GM12878 (cell line): ENCODE results near the gene FAM83D. TPM values are rescaled to one million over a fixed set of nuclear protein-coding genes. Genes with fewer than 3 reads are reported as not detected.

Experiments
- ASH2L ChIP-seq: fragments of 300-600, 200-600 bp; sonication (generic); IDR thresholded peaks from 2 replicates; pipeline ENCODE4 v1.6.1; 2017; ENCODE audit warnings: low read depth, mild to moderate bottlenecking, borderline replicate concordance
- GABPA ChIP-seq: IDR thresholded peaks from 2 replicates; pipeline ENCODE4 v1.6.1; 2014; ENCODE audit warnings: antibody characterized with exemption, low read depth, mild to moderate bottlenecking, inconsistent platforms
- JUNB ChIP-seq: IDR thresholded peaks from 2 replicates; pipeline ENCODE4 v1.6.1; 2016; ENCODE audit warnings: antibody characterized with exemption, mild to moderate bottlenecking
- MEF2B ChIP-seq: fragments of 450-650 bp; IDR thresholded peaks from 2 replicates; pipeline ENCODE4 v1.6.1; 2018; ENCODE audit warnings: mild to moderate bottlenecking, moderate library complexity; ENCODE audit not compliant: partially characterized antibody, poor library complexity, severe bottlenecking
- NBN ChIP-seq: fragments of 450-650 bp; IDR thresholded peaks from 2 replicates; pipeline ENCODE4 v1.6.1; 2016
- NFIC ChIP-seq: IDR thresholded peaks from 2 replicates; pipeline ENCODE4 v1.6.1; 2012; ENCODE audit warnings: low read depth, mild to moderate bottlenecking, inconsistent platforms, low read length, moderate library complexity
- NFYA ChIP-seq: IDR thresholded peaks from 2 replicates; pipeline ENCODE4 v1.6.1; 2011; ENCODE audit warnings: low read depth, mild to moderate bottlenecking, low read length, improper control_type of control experiment, borderline replicate concordance
- NR2C2 ChIP-seq: IDR thresholded peaks from 2 replicates; pipeline ENCODE4 v1.6.1; 2011; ENCODE audit warnings: borderline replicate concordance, low read depth; ENCODE audit not compliant: control insufficient read depth, insufficient read length
- PAX5 ChIP-seq: IDR thresholded peaks from 2 replicates; pipeline ENCODE4 v1.6.1; 2011; ENCODE audit warnings: low read depth, low read length, borderline replicate concordance
- POLR2AphosphoS2 ChIP-seq: IDR thresholded peaks from 2 replicates; pipeline ENCODE4 v1.6.1; 2011; ENCODE audit warnings: low read depth, mild to moderate bottlenecking, low read length, improper control_type of control experiment, moderate library complexity
- RAD51 ChIP-seq: fragments of 450-650 bp; IDR thresholded peaks from 2 replicates; pipeline ENCODE4 v1.6.1; 2016; ENCODE audit warnings: moderate library complexity, mild to moderate bottlenecking, inconsistent platforms
- RCOR1 ChIP-seq: conservative IDR thresholded peaks from 2 replicates; pipeline ENCODE4 v1.6.1; 2012; ENCODE audit warnings: low read depth, low read length, improper control_type of control experiment
- RUNX3 ChIP-seq: IDR thresholded peaks from 2 replicates; pipeline ENCODE4 v1.6.1; 2012; ENCODE audit warnings: low read length, inconsistent platforms
- SMC3 ChIP-seq: IDR thresholded peaks from 2 replicates; pipeline ENCODE4 v1.6.1; 2011; ENCODE audit warnings: low read length, improper control_type of control experiment, borderline replicate concordance
- TCF12 ChIP-seq: IDR thresholded peaks from 2 replicates; pipeline ENCODE4 v1.6.1; 2011; ENCODE audit warnings: low read depth, mild to moderate bottlenecking, low read length
- ZNF207 ChIP-seq: fragments of 450-650 bp; IDR thresholded peaks from 2 replicates; pipeline ENCODE4 v1.6.1; 2014; ENCODE audit warnings: antibody characterized with exemption, mild to moderate bottlenecking, borderline replicate concordance
- ZZZ3 ChIP-seq: IDR thresholded peaks from 2 replicates; pipeline ENCODE4 v1.6.1; 2011; ENCODE audit warnings: low read depth; ENCODE audit not compliant: control insufficient read depth, insufficient read length
- polyA plus RNA-seq, 11 experiments: library from polyadenylated mRNA; depleted of rRNA in 4 of 11; unstranded in 6 of 11; stranded (reverse) in 5 of 11; fragments of >200 nt; fragmentation: Nextera tagmentation in 4 of 11; fragmentation: Illumina TruSeq in 1 of 11; extraction: Ambion mirVana in 4 of 11; extraction: Trizol in 1 of 11; gene quantifications; 1 replicate in 1 of 11; 2 replicates in 10 of 11; pipeline versions ENCODE4 v1.2.1 to v1.2.3, GENCODE V29; 2011 to 2016; ENCODE audit warnings: inconsistent platforms in 2 of 11, missing spikeins in 2 of 11, low read depth in 1 of 11
- total RNA-seq, 4 experiments: library from RNA; depleted of rRNA in 3 of 4; stranded (reverse); fragments of >200 nt in 3 of 4; fragmentation: Illumina TruSeq in 1 of 4; extraction: Trizol in 1 of 4; gene quantifications; 2 replicates each; pipeline versions ENCODE4 v1.2.1 to v1.2.3, GENCODE V29; 2013 to 2021
- TF ChIP-seq, protein P1 (sequence below): fragments of 450-650 bp; formaldehyde crosslinking; IDR thresholded peaks from 2 replicates; pipeline ENCODE4 v1.5.0; 2022; ENCODE audit warnings: mild to moderate bottlenecking, missing genetic modification characterization
- TF ChIP-seq, protein P2 (sequence below): fragments of 450-650 bp; formaldehyde crosslinking; IDR thresholded peaks from 2 replicates; pipeline ENCODE4 v1.4.0; 2020; ENCODE audit warnings: mild to moderate bottlenecking, moderate library complexity
- TF ChIP-seq, protein P3 (sequence below): fragments of 450-650 bp; IDR thresholded peaks from 2 replicates; pipeline ENCODE4 v1.6.1; 2017; ENCODE audit warnings: low read depth, mild to moderate bottlenecking, moderate library complexity

FAM83D gene
- total and polyA plus RNA-seq, 10 of the 15 experiments (the other 5 are each of a cell fraction or from before 2014, with no cell fraction given): 4.5 to 34.8 (median 19.2) TPM

DNA sequence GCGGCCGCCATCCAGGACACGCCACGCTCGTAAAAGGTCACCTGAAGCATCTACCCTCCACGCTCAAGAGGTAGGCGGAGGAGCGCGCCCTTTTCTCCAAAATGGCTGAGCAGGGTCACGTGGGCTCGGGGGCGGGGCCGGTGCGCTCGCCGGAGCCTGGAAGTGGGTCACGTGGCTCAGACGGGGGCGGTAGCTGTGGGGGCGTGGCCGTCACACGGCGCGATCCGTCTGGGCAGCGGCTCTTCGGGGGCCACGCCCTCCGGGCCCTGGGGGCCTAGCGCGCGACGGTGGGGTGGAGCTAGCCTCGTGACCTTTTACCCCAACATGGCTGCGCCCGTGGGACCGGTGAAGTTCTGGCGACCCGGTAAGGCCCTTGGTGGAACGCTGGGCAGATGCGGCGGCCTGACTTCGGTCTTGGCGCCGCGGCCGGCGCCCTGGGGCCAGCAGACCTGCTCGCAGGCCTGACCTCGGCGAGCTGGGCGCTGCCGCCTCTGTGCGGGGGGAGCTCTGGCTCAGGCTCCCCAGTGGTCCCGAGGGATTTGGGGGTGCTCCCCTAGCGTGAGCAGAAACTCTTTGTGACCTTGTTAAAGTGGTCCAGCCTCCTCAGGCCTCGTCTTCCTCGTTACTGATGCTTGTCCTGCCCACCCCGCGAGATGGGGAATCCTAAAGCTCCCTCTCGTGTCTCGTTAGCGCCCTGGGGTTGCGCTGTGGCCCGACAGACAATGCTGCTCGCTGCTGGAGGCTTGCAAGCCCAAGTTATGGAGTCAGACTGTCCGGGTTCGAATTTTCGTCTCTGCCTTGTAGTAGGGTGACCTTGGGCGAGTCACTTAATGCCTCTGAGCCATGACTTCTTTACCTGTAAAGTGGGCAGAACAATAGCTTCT lies 36.1 kb downstream of the FAM83D start, which contains the start of gene DHX35 (continued):
- no peak for TF ChIP-seq NFYA
- no peak for TF ChIP-seq ZZZ3
- TF ChIP-seq SMC3: peak; percentile 19; the same call in 1 of the 2 replicates
- no peak for TF ChIP-seq JUNB
- TF ChIP-seq GABPA: no peak
- TF ChIP-seq, protein P1, sequence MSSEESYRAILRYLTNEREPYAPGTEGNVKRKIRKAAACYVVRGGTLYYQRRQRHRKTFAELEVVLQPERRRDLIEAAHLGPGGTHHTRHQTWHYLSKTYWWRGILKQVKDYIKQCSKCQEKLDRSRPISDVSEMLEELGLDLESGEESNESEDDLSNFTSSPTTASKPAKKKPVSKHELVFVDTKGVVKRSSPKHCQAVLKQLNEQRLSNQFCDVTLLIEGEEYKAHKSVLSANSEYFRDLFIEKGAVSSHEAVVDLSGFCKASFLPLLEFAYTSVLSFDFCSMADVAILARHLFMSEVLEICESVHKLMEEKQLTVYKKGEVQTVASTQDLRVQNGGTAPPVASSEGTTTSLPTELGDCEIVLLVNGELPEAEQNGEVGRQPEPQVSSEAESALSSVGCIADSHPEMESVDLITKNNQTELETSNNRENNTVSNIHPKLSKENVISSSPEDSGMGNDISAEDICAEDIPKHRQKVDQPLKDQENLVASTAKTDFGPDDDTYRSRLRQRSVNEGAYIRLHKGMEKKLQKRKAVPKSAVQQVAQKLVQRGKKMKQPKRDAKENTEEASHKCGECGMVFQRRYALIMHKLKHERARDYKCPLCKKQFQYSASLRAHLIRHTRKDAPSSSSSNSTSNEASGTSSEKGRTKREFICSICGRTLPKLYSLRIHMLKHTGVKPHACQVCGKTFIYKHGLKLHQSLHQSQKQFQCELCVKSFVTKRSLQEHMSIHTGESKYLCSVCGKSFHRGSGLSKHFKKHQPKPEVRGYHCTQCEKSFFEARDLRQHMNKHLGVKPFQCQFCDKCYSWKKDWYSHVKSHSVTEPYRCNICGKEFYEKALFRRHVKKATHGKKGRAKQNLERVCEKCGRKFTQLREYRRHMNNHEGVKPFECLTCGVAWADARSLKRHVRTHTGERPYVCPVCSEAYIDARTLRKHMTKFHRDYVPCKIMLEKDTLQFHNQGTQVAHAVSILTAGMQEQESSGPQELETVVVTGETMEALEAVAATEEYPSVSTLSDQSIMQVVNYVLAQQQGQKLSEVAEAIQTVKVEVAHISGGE (CRISPR knock-in tag): no peak
- peak; percentile 53 for TF ChIP-seq POLR2AphosphoS2
- TF ChIP-seq NFIC: no peak
- peak; percentile 99; the same call in 1 of the 2 replicates for TF ChIP-seq ASH2L
- TF ChIP-seq PAX5: no peak
- TF ChIP-seq, protein P2, sequence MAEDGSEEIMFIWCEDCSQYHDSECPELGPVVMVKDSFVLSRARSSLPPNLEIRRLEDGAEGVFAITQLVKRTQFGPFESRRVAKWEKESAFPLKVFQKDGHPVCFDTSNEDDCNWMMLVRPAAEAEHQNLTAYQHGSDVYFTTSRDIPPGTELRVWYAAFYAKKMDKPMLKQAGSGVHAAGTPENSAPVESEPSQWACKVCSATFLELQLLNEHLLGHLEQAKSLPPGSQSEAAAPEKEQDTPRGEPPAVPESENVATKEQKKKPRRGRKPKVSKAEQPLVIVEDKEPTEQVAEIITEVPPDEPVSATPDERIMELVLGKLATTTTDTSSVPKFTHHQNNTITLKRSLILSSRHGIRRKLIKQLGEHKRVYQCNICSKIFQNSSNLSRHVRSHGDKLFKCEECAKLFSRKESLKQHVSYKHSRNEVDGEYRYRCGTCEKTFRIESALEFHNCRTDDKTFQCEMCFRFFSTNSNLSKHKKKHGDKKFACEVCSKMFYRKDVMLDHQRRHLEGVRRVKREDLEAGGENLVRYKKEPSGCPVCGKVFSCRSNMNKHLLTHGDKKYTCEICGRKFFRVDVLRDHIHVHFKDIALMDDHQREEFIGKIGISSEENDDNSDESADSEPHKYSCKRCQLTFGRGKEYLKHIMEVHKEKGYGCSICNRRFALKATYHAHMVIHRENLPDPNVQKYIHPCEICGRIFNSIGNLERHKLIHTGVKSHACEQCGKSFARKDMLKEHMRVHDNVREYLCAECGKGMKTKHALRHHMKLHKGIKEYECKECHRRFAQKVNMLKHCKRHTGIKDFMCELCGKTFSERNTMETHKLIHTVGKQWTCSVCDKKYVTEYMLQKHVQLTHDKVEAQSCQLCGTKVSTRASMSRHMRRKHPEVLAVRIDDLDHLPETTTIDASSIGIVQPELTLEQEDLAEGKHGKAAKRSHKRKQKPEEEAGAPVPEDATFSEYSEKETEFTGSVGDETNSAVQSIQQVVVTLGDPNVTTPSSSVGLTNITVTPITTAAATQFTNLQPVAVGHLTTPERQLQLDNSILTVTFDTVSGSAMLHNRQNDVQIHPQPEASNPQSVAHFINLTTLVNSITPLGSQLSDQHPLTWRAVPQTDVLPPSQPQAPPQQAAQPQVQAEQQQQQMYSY (CRISPR knock-in tag): no peak
- TF ChIP-seq NBN: peak; percentile 63
- peak; percentile 99 for TF ChIP-seq RAD51
- peak; percentile 99 for TF ChIP-seq MEF2B
- TF ChIP-seq, protein P3, sequence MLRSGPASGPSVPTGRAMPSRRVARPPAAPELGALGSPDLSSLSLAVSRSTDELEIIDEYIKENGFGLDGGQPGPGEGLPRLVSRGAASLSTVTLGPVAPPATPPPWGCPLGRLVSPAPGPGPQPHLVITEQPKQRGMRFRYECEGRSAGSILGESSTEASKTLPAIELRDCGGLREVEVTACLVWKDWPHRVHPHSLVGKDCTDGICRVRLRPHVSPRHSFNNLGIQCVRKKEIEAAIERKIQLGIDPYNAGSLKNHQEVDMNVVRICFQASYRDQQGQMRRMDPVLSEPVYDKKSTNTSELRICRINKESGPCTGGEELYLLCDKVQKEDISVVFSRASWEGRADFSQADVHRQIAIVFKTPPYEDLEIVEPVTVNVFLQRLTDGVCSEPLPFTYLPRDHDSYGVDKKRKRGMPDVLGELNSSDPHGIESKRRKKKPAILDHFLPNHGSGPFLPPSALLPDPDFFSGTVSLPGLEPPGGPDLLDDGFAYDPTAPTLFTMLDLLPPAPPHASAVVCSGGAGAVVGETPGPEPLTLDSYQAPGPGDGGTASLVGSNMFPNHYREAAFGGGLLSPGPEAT: peak; percentile 88
- TF ChIP-seq RUNX3: 0 out of 2 replicates have a peak, but pooled peaks have one; percentile 30
- peak; percentile 64; the same call in 1 of the 2 replicates for TF ChIP-seq ZNF207
- peak; percentile 51; the same call in 1 of the 2 replicates for TF ChIP-seq TCF12
- peak; percentile 62; the same call in 1 of the 2 replicates for TF ChIP-seq RCOR1
- peak; percentile 87 for TF ChIP-seq NR2C2
